ENCODE data around the gene JAM2. TPM values are rescaled to one million over a fixed set of nuclear protein-coding genes. Genes with fewer than 3 reads are reported as not detected.

Gene JAM2
- total RNA-seq, 4 donors from 2014 or later = 2.0 to 7.6 (median 4.7) TPM

GRCh38 chr21:25737421-25737820 is 98.4 kb downstream of the JAM2 start:
- Histone ChIP-seq H3K27me3 (no peaks in the 10 kb centered on the region), H3K4me1 (peaks cover 35% of the 10 kb centered on the region), H3K27ac (no peak overlapping the region), H3K36me3 (no peaks in the 10 kb centered on the region), H3K9me3 (no peaks in the 10 kb centered on the region), H3K4me3 (no peak overlapping the region)
- DNase-seq (ENCODE audit: low spot score in 2 of 2) = no peak
- 71% methylated on average over 1 of the region's 1 CpG for WGBS
- TF ChIP-seq CTCF (IDR thresholded peaks at IDR 0.05) (no peak), POLR2AphosphoS5 (IDR thresholded peaks at IDR 0.05) (no peak), POLR2A (IDR thresholded peaks at IDR 0.05) (no peak), EP300 (IDR thresholded peaks at IDR 0.05) (no peak)

GRCh38 chr21:25742900-25743299 is 103.8 kb downstream of the JAM2 start:
- no peak overlapping the region for H3K27ac ChIP-seq
- WGBS = 81% methylated on average over 3 of the region's 3 CpGs
- H3K4me3 ChIP-seq = no peak overlapping the region
- H3K27me3 ChIP-seq = no peaks in the 10 kb centered on the region
- TF ChIP-seq EP300 (IDR thresholded peaks at IDR 0.05) (no peak), CTCF (IDR thresholded peaks at IDR 0.05) (no peak), POLR2A (IDR thresholded peaks at IDR 0.05) (no peak), POLR2AphosphoS5 (IDR thresholded peaks at IDR 0.05) (no peak)
- H3K4me1 ChIP-seq = peaks cover 2% of the 10 kb centered on the region
- DNase-seq (ENCODE audit: low spot score in 2 of 2) = no peak
- peaks cover 15% of the 10 kb centered on the region for H3K36me3 ChIP-seq
- H3K9me3 ChIP-seq = no peaks in the 10 kb centered on the region

GRCh38 chr21:25744854-25745253 is 105.8 kb downstream of the JAM2 start:
- Histone ChIP-seq H3K27ac (no peak overlapping the region), H3K4me3 (no peak overlapping the region), H3K4me1 (peaks cover under 1% of the 10 kb centered on the region), H3K36me3 (peaks cover 28% of the 10 kb centered on the region), H3K27me3 (no peaks in the 10 kb centered on the region), H3K9me3 (no peaks in the 10 kb centered on the region)
- WGBS = 99% methylated on average over 2 of the region's 2 CpGs
- TF ChIP-seq EP300 (IDR thresholded peaks at IDR 0.05) = no peak
- no peak for TF ChIP-seq POLR2A (IDR thresholded peaks at IDR 0.05)
- TF ChIP-seq CTCF (IDR thresholded peaks at IDR 0.05) = no peak
- TF ChIP-seq POLR2AphosphoS5 (IDR thresholded peaks at IDR 0.05) = no peak
- no peak for DNase-seq (ENCODE audit: low spot score in 2 of 2)

GRCh38 chr21:25750085-25750484 is 111.0 kb downstream of the JAM2 start:
- no peaks in the 10 kb centered on the region for H3K9me3 ChIP-seq
- H3K27me3 ChIP-seq = no peaks in the 10 kb centered on the region
- TF ChIP-seq EP300 (IDR thresholded peaks at IDR 0.05) (no peak), POLR2A (IDR thresholded peaks at IDR 0.05) (no peak), POLR2AphosphoS5 (IDR thresholded peaks at IDR 0.05) (no peak), CTCF (IDR thresholded peaks at IDR 0.05) (no peak)
- H3K36me3 ChIP-seq = peaks cover 47% of the 10 kb centered on the region
- no peak for DNase-seq (ENCODE audit: low spot score in 2 of 2)
- H3K4me3 ChIP-seq = no peak overlapping the region
- no peaks in the 10 kb centered on the region for H3K4me1 ChIP-seq
- 90% methylated on average over 6 of the region's 6 CpGs for WGBS
- H3K27ac ChIP-seq = no peak overlapping the region

GRCh38 chr21:25752416-25752815 is 113.4 kb downstream of the JAM2 start:
- TF ChIP-seq CTCF (IDR thresholded peaks at IDR 0.05) = no peak
- no peak for TF ChIP-seq EP300 (IDR thresholded peaks at IDR 0.05)
- no peak for TF ChIP-seq POLR2AphosphoS5 (IDR thresholded peaks at IDR 0.05)
- TF ChIP-seq POLR2A (IDR thresholded peaks at IDR 0.05) = no peak
- Histone ChIP-seq H3K27me3 (no peaks in the 10 kb centered on the region), H3K27ac (no peak overlapping the region), H3K4me3 (no peak overlapping the region), H3K36me3 (peaks cover 37% of the 10 kb centered on the region), H3K4me1 (no peaks in the 10 kb centered on the region), H3K9me3 (no peaks in the 10 kb centered on the region)
- DNase-seq (ENCODE audit: low spot score in 2 of 2) = no peak
- WGBS = 88% methylated on average over 1 of the region's 1 CpG
